Measurements from ENCODE around the gene GPC6.

Gene GPC6

GRCh38 chr13:93981426-93981977 lies 754.9 kb downstream of the GPC6 start:
- Histone ChIP-seq H3K27me3 (ENCODE audit: insufficient read depth, low read length) (peaks cover 10% of the 10 kb centered on the region; the same call in 1 of the 2 replicates), H3K4me1 (ENCODE audit: insufficient read depth, low read length) (peaks cover 10% of the 10 kb centered on the region; the same call in 1 of the 2 replicates), H3K4me3 (ENCODE audit: low read length) (no peak overlapping the region), H3K9ac (ENCODE audit: low read depth, low read length) (no peak overlapping the region), H3K9me3 (ENCODE audit: insufficient read depth, low read depth, low read length) (no peaks in the 10 kb centered on the region), H3K27ac (ENCODE audit: low read length) (no peak overlapping the region), H3K36me3 (ENCODE audit: insufficient read depth, low read depth, low read length) (no peaks in the 10 kb centered on the region)

GRCh38 chr13:93982179-93982918 lies 755.7 kb downstream of the GPC6 start:
- no peak overlapping the region for H3K4me3 ChIP-seq (ENCODE audit: low read length)
- peaks cover 10% of the 10 kb centered on the region; the same call in 1 of the 2 replicates for H3K27me3 ChIP-seq (ENCODE audit: insufficient read depth, low read length)
- H3K36me3 ChIP-seq (ENCODE audit: insufficient read depth, low read depth, low read length), result no peaks in the 10 kb centered on the region
- H3K9ac ChIP-seq (ENCODE audit: low read depth, low read length), result no peak overlapping the region
- peaks cover 10% of the 10 kb centered on the region; the same call in 1 of the 2 replicates for H3K4me1 ChIP-seq (ENCODE audit: insufficient read depth, low read length)
- no peaks in the 10 kb centered on the region for H3K9me3 ChIP-seq (ENCODE audit: insufficient read depth, low read depth, low read length)
- no peak overlapping the region for H3K27ac ChIP-seq (ENCODE audit: low read length)

GRCh38 chr13:93984052-93984451 lies 757.4 kb downstream of the GPC6 start:
- no peaks in the 10 kb centered on the region for H3K9me3 ChIP-seq (ENCODE audit: insufficient read depth, low read depth, low read length)
- H3K36me3 ChIP-seq (ENCODE audit: insufficient read depth, low read depth, low read length), result no peaks in the 10 kb centered on the region
- peaks cover 10% of the 10 kb centered on the region; the same call in 1 of the 2 replicates for H3K27me3 ChIP-seq (ENCODE audit: insufficient read depth, low read length)
- H3K27ac ChIP-seq (ENCODE audit: low read length), result no peak overlapping the region
- H3K9ac ChIP-seq (ENCODE audit: low read depth, low read length), result no peak overlapping the region
- no peak overlapping the region for H3K4me3 ChIP-seq (ENCODE audit: low read length)
- peaks cover 10% of the 10 kb centered on the region; the same call in 1 of the 2 replicates for H3K4me1 ChIP-seq (ENCODE audit: insufficient read depth, low read length)

GRCh38 chr13:93984876-93985275 lies 758.3 kb downstream of the GPC6 start:
- H3K9me3 ChIP-seq (ENCODE audit: insufficient read depth, low read depth, low read length), result no peaks in the 10 kb centered on the region
- no peak overlapping the region for H3K27ac ChIP-seq (ENCODE audit: low read length)
- no peak overlapping the region for H3K9ac ChIP-seq (ENCODE audit: low read depth, low read length)
- H3K36me3 ChIP-seq (ENCODE audit: insufficient read depth, low read depth, low read length), result no peaks in the 10 kb centered on the region
- H3K4me1 ChIP-seq (ENCODE audit: insufficient read depth, low read length), result peaks cover 14% of the 10 kb centered on the region; the same call in 1 of the 2 replicates
- H3K4me3 ChIP-seq (ENCODE audit: low read length), result no peak overlapping the region
- H3K27me3 ChIP-seq (ENCODE audit: insufficient read depth, low read length), result peaks cover 10% of the 10 kb centered on the region; the same call in 1 of the 2 replicates

GRCh38 chr13:93987458-93987857 lies 760.9 kb downstream of the GPC6 start:
- Histone ChIP-seq H3K27ac (ENCODE audit: low read length) (no peak overlapping the region), H3K9me3 (ENCODE audit: insufficient read depth, low read depth, low read length) (no peaks in the 10 kb centered on the region), H3K9ac (ENCODE audit: low read depth, low read length) (no peak overlapping the region), H3K4me1 (ENCODE audit: insufficient read depth, low read length) (peaks cover 14% of the 10 kb centered on the region; the same call in 1 of the 2 replicates), H3K27me3 (ENCODE audit: insufficient read depth, low read length) (peaks cover 10% of the 10 kb centered on the region; the same call in 1 of the 2 replicates), H3K4me3 (ENCODE audit: low read length) (no peak overlapping the region), H3K36me3 (ENCODE audit: insufficient read depth, low read depth, low read length) (no peaks in the 10 kb centered on the region)

GRCh38 chr13:93991569-93991968 lies 765.0 kb downstream of the GPC6 start:
- no peak overlapping the region for H3K4me3 ChIP-seq (ENCODE audit: low read length)
- H3K4me1 ChIP-seq (ENCODE audit: insufficient read depth, low read length), result peaks cover 5% of the 10 kb centered on the region; the same call in 1 of the 2 replicates
- no peaks in the 10 kb centered on the region for H3K27me3 ChIP-seq (ENCODE audit: insufficient read depth, low read length)
- H3K9ac ChIP-seq (ENCODE audit: low read depth, low read length), result no peak overlapping the region
- no peaks in the 10 kb centered on the region for H3K9me3 ChIP-seq (ENCODE audit: insufficient read depth, low read depth, low read length)
- no peaks in the 10 kb centered on the region for H3K36me3 ChIP-seq (ENCODE audit: insufficient read depth, low read depth, low read length)
- no peak overlapping the region for H3K27ac ChIP-seq (ENCODE audit: low read length)

GRCh38 chr13:93996481-93996880 lies 769.9 kb downstream of the GPC6 start:
- H3K4me1 ChIP-seq (ENCODE audit: insufficient read depth, low read length), result no peaks in the 10 kb centered on the region
- H3K36me3 ChIP-seq (ENCODE audit: insufficient read depth, low read depth, low read length), result no peaks in the 10 kb centered on the region
- no peaks in the 10 kb centered on the region for H3K9me3 ChIP-seq (ENCODE audit: insufficient read depth, low read depth, low read length)
- no peak overlapping the region for H3K9ac ChIP-seq (ENCODE audit: low read depth, low read length)
- no peaks in the 10 kb centered on the region for H3K27me3 ChIP-seq (ENCODE audit: insufficient read depth, low read length)
- H3K4me3 ChIP-seq (ENCODE audit: low read length), result no peak overlapping the region
- H3K27ac ChIP-seq (ENCODE audit: low read length), result no peak overlapping the region

GRCh38 chr13:94006296-94006695 lies 779.7 kb downstream of the GPC6 start:
- Histone ChIP-seq H3K9me3 (ENCODE audit: insufficient read depth, low read depth, low read length) (no peaks in the 10 kb centered on the region), H3K27me3 (ENCODE audit: insufficient read depth, low read length) (no peaks in the 10 kb centered on the region), H3K27ac (ENCODE audit: low read length) (no peak overlapping the region), H3K4me1 (ENCODE audit: insufficient read depth, low read length) (no peaks in the 10 kb centered on the region), H3K36me3 (ENCODE audit: insufficient read depth, low read depth, low read length) (no peaks in the 10 kb centered on the region), H3K9ac (ENCODE audit: low read depth, low read length) (no peak overlapping the region), H3K4me3 (ENCODE audit: low read length) (no peak overlapping the region)

- Histone ChIP-seq H3K9me3 (ENCODE audit: insufficient read depth, low read depth, low read length) (no peaks in the 10 kb centered on the region), H3K9ac (ENCODE audit: low read depth, low read length) (no peak overlapping the region), H3K27me3 (ENCODE audit: insufficient read depth, low read length) (no peaks in the 10 kb centered on the region), H3K27ac (ENCODE audit: low read length) (no peak overlapping the region), H3K4me1 (ENCODE audit: insufficient read depth, low read length) (no peaks in the 10 kb centered on the region), H3K4me3 (ENCODE audit: low read length) (no peak overlapping the region), H3K36me3 (ENCODE audit: insufficient read depth, low read depth, low read length) (no peaks in the 10 kb centered on the region)
Observed at GRCh38 chr13:94007072-94007471, 780.5 kb downstream of the GPC6 start.

- H3K36me3 ChIP-seq (ENCODE audit: insufficient read depth, low read depth, low read length), result no peaks in the 10 kb centered on the region
- H3K9me3 ChIP-seq (ENCODE audit: insufficient read depth, low read depth, low read length), result no peaks in the 10 kb centered on the region
- H3K27ac ChIP-seq (ENCODE audit: low read length), result no peak overlapping the region
- no peak overlapping the region for H3K9ac ChIP-seq (ENCODE audit: low read depth, low read length)
- H3K4me1 ChIP-seq (ENCODE audit: insufficient read depth, low read length), result no peaks in the 10 kb centered on the region
- no peak overlapping the region for H3K4me3 ChIP-seq (ENCODE audit: low read length)
- H3K27me3 ChIP-seq (ENCODE audit: insufficient read depth, low read length), result no peaks in the 10 kb centered on the region
Observed at GRCh38 chr13:94009701-94010100, 783.1 kb downstream of the GPC6 start.

- Histone ChIP-seq H3K27me3 (ENCODE audit: insufficient read depth, low read length) (no peaks in the 10 kb centered on the region), H3K9ac (ENCODE audit: low read depth, low read length) (no peak overlapping the region), H3K36me3 (ENCODE audit: insufficient read depth, low read depth, low read length) (no peaks in the 10 kb centered on the region), H3K4me1 (ENCODE audit: insufficient read depth, low read length) (no peaks in the 10 kb centered on the region), H3K9me3 (ENCODE audit: insufficient read depth, low read depth, low read length) (no peaks in the 10 kb centered on the region), H3K27ac (ENCODE audit: low read length) (no peak overlapping the region), H3K4me3 (ENCODE audit: low read length) (no peak overlapping the region)
Observed at GRCh38 chr13:94014461-94014860, 787.9 kb downstream of the GPC6 start.

- no peak overlapping the region for H3K9ac ChIP-seq (ENCODE audit: low read depth, low read length)
- no peak overlapping the region for H3K27ac ChIP-seq (ENCODE audit: low read length)
- H3K9me3 ChIP-seq (ENCODE audit: insufficient read depth, low read depth, low read length), result no peaks in the 10 kb centered on the region
- H3K36me3 ChIP-seq (ENCODE audit: insufficient read depth, low read depth, low read length), result no peaks in the 10 kb centered on the region
- no peaks in the 10 kb centered on the region for H3K27me3 ChIP-seq (ENCODE audit: insufficient read depth, low read length)
- H3K4me1 ChIP-seq (ENCODE audit: insufficient read depth, low read length), result no peaks in the 10 kb centered on the region
- H3K4me3 ChIP-seq (ENCODE audit: low read length), result no peak overlapping the region
Observed at GRCh38 chr13:94020426-94020825, 793.8 kb downstream of the GPC6 start.
